GM12892 (cell line): ENCODE data around the gene INPP4B.

ENCODE experiments used
- DNase-seq: peaks from one replicate; pipeline ENCODE4 v3.0.0; 2011; ENCODE audit not compliant: insufficient read length
- FAIRE-seq: peaks from 2 replicates; lab custom pipeline; 2011; peaks lifted over from hg19 to GRCh38; lab: Jason Lieb, UNC
- POLR2A ChIP-seq: IDR thresholded peaks from 2 replicates; pipeline ENCODE4 v1.6.1; 2011; ENCODE audit warnings: low read depth, low read length, control low read depth
- POLR2AphosphoS5 ChIP-seq: IDR thresholded peaks from 2 replicates; pipeline ENCODE4 v1.6.1; 2011; ENCODE audit warnings: low read depth, low read length, control low read depth
- TAF1 ChIP-seq: IDR thresholded peaks from 2 replicates; pipeline ENCODE4 v1.6.1; 2011; ENCODE audit warnings: low read depth, mild to moderate bottlenecking, control low read depth, low read length, borderline replicate concordance

The INPP4B gene

DNA sequence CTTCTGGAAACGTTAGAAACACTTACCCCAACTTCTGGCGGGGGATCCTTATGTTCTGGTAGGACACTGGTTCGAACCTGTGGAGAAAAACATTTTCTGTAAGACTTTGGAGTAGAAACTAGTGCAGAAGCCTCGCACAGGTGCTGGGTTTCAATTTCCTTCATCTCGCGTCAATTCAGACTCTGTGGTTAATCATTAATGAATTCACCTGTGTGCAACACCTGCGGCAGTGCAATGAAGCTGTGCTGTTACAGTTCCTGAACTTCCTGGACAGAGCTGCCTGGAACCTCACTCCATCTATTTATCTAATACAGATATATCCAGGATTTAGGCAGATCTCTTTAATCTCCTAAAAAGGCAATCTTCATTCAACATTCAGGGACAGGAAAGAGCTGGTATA is 531.4 kb downstream of the INPP4B start:
- DNase-seq = no peak
- FAIRE-seq = no peak
- TF ChIP-seq POLR2A = no peak
- no peak for TF ChIP-seq POLR2AphosphoS5
- no peak for TF ChIP-seq TAF1

DNA sequence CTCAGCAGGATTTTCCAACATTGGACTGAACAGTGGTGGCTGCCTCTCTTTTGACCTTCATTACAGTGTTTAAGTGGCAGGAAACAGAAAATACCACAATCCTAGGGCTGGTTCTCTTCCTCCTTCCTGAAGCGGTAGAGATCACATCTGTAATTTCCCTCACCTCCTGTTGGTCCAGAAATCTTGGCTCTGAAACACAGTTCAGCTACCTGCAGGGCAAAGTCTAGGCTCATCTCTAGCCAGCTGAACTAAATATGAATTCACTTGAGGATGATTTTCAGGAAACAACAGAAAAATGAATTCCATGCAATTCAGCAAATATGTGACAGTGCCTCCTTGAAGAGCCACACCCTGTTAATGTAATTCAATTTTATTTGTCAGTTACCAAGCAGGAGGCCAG is 531.9 kb downstream of the INPP4B start:
- TF ChIP-seq TAF1 (no peak), POLR2AphosphoS5 (no peak), POLR2A (no peak)
- FAIRE-seq = no peak
- DNase-seq = no peak

DNA sequence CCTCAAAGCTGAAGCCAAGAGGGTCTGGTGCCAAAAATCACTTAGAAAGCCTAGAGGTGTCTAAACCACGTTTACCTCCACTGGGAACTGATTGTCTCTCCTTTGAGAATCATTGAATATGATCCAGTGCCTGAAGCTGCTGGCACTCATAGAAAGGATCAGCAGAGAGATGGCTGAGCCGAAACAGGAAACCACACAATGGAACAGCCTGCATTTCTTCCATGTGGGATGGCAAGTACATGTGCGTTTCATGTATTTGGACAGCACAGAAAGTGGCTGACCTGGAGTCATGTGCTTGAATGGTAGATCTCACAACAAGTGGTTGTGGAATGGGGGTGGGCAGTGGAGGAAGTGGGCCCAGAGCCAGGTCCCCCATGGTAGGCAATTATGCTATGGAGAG is 533.7 kb downstream of the INPP4B start:
- TF ChIP-seq POLR2A (no peak), POLR2AphosphoS5 (no peak)
- FAIRE-seq (no peak), DNase-seq (no peak)

DNA sequence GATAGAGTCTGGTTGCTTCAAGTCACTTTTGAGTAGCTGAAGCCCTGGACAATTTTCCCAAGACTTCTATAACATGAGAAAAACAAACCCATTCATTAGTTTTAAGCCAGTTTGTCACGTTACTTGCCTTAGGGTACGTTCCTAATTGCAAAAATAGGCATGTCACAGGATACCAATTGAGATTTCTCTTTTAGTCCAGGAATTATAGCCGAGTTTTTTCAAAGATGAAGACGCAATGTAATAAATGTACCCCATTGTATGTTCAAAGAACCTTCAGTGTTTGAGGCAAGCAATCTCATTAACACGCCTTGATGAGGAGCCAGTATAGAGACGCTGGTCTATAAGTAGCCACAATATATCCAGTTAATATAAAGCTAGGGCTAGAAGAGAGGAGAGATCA is 534.2 kb downstream of the INPP4B start:
- TF ChIP-seq POLR2AphosphoS5 (no peak), TAF1 (no peak), POLR2A (no peak)
- no peak for DNase-seq
- FAIRE-seq = no peak

DNA sequence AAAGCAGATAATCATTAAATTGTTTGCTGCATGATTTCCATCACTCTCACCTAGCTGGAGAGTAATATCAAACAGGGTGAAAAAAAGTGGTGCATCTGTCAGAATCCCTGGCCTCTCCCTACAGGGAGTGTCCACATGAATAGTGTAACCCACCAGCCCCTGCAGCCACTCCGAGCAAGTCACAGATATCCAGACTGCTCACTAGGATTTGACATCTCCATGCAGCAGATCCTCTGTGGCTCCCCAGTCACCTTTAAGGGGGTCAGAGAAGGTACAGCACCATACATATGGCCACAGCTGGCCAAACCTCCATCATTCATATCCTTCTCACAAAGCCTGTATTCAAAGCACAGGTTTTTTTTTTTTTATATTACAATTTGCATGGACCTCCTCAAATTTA is 536.3 kb downstream of the INPP4B start:
- DNase-seq (no peak), FAIRE-seq (no peak)
- TF ChIP-seq TAF1 = no peak
- TF ChIP-seq POLR2A = no peak
- no peak for TF ChIP-seq POLR2AphosphoS5

DNA sequence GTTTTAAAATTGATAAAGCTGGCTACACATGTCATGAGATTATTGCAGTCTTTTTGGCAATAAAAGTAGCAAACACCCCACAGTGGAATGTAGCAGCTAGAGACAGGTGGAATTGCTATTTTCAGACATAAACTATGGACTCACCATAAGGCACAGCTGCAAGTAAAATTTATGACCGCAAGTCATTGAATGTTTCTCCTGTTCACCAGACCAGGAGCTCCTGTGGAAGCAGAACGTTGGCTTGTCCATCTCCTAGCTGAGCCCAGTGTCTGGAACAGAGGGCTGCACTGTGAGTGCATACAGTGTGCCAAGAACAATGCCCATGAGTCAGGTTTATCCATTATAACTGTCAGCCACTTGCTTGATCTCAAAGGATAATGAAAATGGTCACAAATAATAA is 538.2 kb downstream of the INPP4B start:
- TF ChIP-seq TAF1 (no peak), POLR2AphosphoS5 (no peak), POLR2A (no peak)
- no peak for DNase-seq
- no peak for FAIRE-seq

DNA sequence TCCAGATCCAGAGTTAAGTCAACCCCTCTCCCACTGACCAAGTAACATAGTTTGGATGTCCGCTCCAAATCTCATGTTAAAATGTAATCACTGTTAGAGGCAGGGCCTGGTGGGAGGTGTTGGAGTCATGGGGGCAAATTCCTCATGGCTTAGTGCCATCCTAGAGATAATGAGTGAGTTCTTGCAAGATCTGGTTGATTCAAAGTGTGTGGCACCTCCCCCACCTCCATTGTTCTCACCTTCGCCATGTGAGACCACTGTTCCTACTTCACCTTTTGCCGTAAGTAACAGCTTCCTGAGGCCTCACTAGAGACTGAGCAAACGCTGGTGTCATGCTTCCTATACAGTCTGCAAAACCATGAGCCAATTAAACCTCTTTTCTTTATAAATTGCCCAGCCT is 548.8 kb downstream of the INPP4B start:
- FAIRE-seq (no peak), DNase-seq (no peak)
- TF ChIP-seq POLR2A (no peak), POLR2AphosphoS5 (no peak), TAF1 (no peak)

DNA sequence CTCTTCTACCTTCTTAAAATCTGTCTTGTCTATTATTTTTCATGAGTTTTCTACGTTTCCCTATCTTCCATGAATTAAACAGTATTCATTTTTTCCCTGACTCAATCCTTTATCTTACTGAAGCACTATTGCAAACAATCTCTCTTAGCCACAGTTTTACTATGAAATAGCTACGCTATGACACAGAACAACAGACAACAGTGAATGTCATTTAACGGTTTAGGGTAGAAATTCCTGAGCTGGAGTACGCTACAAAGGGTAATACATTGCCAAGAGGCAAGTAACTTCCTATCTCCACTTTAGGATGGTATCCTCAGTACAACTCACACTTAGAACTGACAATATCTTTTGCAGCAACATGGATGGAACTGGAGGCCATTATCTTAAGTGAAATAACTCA is 552.6 kb downstream of the INPP4B start:
- DNase-seq (no peak), FAIRE-seq (no peak)
- TF ChIP-seq POLR2A = no peak
- TF ChIP-seq TAF1 = no peak
- TF ChIP-seq POLR2AphosphoS5 = no peak

DNA sequence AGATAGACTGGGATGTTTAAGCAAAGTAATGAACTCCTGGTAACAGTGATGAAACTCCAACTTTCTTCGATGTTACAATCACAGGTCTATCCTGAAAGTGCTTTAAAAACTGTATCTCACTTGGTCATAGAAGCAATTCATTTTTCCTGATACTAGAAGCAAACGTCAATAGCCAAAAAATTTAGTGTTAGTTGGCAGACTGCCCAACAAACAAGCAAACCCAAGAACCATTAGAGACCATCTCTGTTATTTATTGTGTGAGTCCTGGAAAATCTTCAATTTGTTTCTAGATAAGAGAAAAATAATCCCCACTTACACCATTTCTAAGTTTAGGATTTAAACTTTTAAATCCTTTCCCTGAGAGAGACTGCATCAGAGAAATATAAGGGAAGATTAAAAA is 553.9 kb downstream of the INPP4B start:
- no peak for TF ChIP-seq POLR2AphosphoS5
- DNase-seq (no peak), FAIRE-seq (no peak)

DNA sequence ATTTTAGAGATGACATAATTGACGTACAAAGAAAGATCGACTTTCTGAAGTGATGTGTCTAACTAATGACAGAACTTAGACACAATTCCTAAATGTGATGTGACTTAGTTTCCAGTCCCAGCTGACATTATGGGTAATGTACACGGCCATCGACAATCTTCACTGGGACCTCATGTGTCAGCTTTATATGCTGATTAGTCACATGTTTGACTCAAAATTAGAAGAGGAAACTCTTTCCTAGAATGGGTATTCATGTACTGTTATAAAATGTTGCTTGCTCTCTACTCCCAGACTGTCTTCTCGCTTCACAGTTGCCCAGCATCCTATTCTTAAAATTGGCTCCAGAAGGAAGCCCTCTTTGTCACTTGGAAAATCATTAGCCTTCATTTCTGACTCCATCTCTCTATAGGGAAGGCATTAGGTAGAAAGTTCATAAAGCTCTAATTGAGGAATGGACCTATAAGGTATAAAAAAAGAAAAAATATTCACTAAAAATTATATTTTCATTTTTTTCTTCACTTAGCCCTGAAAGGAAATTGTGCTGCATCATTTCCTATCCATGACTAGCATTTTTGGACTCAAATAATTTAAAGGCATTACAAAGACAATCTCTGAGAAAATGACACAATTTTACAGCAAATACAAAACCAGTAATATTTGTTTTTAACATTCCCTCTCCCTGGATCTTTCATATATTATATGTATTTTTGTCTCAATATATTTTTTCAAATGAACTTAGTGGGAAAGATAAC is 554.6 kb downstream of the INPP4B start:
- no peak for TF ChIP-seq POLR2AphosphoS5
- TF ChIP-seq TAF1 = no peak
- TF ChIP-seq POLR2A = no peak
- DNase-seq = no peak
- FAIRE-seq = no peak

DNA sequence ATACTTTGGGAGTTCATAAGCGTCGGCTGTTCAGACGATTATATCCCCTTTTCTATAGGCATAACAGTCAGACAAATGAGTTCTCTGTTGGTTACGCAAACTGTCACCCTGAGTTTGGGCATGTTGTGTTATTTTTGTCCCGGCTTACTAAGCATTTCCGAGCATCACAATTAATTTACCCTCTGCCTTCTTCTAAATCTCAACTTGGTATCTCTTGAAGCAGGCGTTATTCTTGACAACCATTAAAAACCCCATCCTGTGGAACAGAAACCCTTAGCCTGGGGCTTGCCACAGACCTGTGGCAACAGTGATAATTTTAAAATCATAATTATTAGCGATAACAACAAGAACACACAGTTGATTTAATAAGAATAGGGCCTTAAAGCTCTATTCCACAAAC is 558.7 kb downstream of the INPP4B start:
- FAIRE-seq (no peak), DNase-seq (no peak)
- TF ChIP-seq POLR2AphosphoS5 (no peak), TAF1 (no peak), POLR2A (no peak)

DNA sequence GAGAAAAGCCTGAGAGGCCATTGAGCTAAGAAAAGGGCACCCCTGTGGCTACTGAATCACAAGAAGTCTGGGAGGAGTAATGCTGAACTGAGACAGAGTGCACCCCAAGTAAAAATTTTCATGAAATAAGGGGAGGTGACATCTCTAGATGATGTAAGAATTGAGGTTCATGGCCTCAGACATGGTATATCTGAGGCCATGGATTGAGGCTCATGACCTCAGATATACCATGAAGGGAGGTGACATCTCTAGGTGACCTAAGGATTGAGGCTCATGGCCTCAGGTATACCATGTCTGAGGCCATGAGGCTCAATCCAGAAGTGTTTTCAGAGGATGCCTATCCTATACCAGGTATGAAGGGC is 560.9 kb downstream of the INPP4B start:
- TF ChIP-seq TAF1 (no peak), POLR2AphosphoS5 (no peak), POLR2A (no peak)
- no peak for DNase-seq
- no peak for FAIRE-seq

DNA sequence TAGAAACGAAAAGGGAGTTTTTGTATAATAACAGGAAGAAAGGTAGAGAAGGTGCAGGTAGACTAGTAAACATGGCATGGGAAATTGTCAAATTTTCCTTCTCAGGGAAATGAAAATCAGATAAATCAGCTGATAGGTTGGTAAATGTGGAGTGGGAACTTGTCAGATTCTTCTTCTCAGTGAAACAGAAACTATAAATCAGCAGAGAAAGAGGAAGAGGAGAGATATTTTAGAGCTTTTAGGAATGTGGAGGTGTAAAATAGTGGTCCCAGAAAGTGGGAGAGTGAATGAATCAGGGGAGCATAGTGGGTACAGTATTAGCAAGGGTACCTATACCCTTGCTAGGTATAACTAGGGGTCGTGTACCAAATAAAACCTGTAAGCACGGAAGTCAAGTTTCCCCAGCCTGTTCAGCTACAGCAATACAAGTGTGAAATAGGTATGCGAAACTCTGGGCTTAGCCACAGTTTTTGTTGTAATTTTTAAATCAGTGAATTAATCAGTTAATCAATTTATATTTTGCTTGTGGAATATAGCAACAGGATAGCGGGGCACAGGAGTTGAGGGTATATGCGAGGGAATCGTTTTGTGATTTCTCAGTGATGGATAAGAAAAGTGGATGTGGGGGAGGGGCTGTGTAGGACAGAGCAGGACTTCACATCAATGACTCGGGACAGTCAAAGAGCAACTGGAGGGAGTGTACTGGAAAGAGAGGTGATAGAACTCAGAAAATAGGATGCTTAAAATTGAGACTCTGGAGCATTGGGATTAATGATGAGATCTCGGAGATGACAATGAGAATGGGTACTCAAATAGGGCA is 561.5 kb downstream of the INPP4B start:
- FAIRE-seq (no peak), DNase-seq (no peak)
- TF ChIP-seq POLR2AphosphoS5 (no peak), POLR2A (no peak), TAF1 (no peak)
